Nephron progenitor cell (in vitro differentiated cells): ENCODE results near the gene CHRNA4.
A peak's percentile ranks its signal among the peaks of the same experiment; 100 is the strongest.

ENCODE experiments used
- DNase-seq: peaks from one replicate; pipeline ENCODE4 v3.0.0; 2021
- H3K27ac Mint-ChIP-seq: 2 replicates; pipeline ENCODE4 v1.8.0; 2021; ENCODE audit warnings: mild to moderate bottlenecking, moderate library complexity, mixed read lengths
- H3K27me3 Mint-ChIP-seq: 2 replicates; pipeline ENCODE4 v1.8.0; 2021; ENCODE audit warnings: mild to moderate bottlenecking, low read depth, mixed read lengths; ENCODE audit not compliant: poor library complexity
- H3K36me3 Mint-ChIP-seq: 2 replicates; pipeline ENCODE4 v1.8.0; 2021; ENCODE audit warnings: low read depth, mixed read lengths
- H3K4me1 Mint-ChIP-seq: 2 replicates; pipeline ENCODE4 v1.8.0; 2021; ENCODE audit warnings: mixed read lengths
- H3K4me3 Mint-ChIP-seq: 2 replicates; pipeline ENCODE4 v1.8.0; 2021; ENCODE audit warnings: mild to moderate bottlenecking, moderate library complexity, mixed read lengths
- H3K9me3 Mint-ChIP-seq: 2 replicates; pipeline ENCODE4 v1.8.0; 2021; ENCODE audit warnings: mild to moderate bottlenecking, moderate library complexity, mixed read lengths
- CTCF ChIP-seq: fragments of 200-600 bp; sonication (generic); IDR thresholded peaks from 2 replicates; pipeline ENCODE4 v1.5.0; 2021; ENCODE audit warnings: antibody characterized with exemption

CHRNA4 gene

GRCh38 chr20:63312273-63312672 lies 48.9 kb downstream of the CHRNA4 start:
- DNase-seq = no peak
- H3K9me3 Mint-ChIP-seq = no peaks in the 10 kb centered on the region
- peaks cover 4% of the 10 kb centered on the region for H3K27me3 Mint-ChIP-seq
- TF ChIP-seq CTCF = no peak
- H3K27ac Mint-ChIP-seq = no peak overlapping the region
- no peaks in the 10 kb centered on the region for H3K36me3 Mint-ChIP-seq
- H3K4me1 Mint-ChIP-seq = peaks cover 12% of the 10 kb centered on the region
- no peak overlapping the region for H3K4me3 Mint-ChIP-seq

- Mint-ChIP-seq H3K4me3 (no peak overlapping the region), H3K36me3 (no peaks in the 10 kb centered on the region), H3K9me3 (no peaks in the 10 kb centered on the region), H3K27ac (no peak overlapping the region), H3K4me1 (peaks cover 12% of the 10 kb centered on the region), H3K27me3 (peaks cover 4% of the 10 kb centered on the region)
- no peak for DNase-seq
- TF ChIP-seq CTCF = no peak
These were observed 49.3 kb downstream of the CHRNA4 start for GRCh38 chr20:63311833-63312243.

- DNase-seq = no peak
- peaks cover 4% of the 10 kb centered on the region for H3K27me3 Mint-ChIP-seq
- H3K9me3 Mint-ChIP-seq = no peaks in the 10 kb centered on the region
- H3K36me3 Mint-ChIP-seq = no peaks in the 10 kb centered on the region
- no peak for TF ChIP-seq CTCF
- H3K4me1 Mint-ChIP-seq = peaks cover 12% of the 10 kb centered on the region
- no peak overlapping the region for H3K4me3 Mint-ChIP-seq
- H3K27ac Mint-ChIP-seq = no peak overlapping the region
These were observed 49.8 kb downstream of the CHRNA4 start for GRCh38 chr20:63311186-63311832.

DNA sequence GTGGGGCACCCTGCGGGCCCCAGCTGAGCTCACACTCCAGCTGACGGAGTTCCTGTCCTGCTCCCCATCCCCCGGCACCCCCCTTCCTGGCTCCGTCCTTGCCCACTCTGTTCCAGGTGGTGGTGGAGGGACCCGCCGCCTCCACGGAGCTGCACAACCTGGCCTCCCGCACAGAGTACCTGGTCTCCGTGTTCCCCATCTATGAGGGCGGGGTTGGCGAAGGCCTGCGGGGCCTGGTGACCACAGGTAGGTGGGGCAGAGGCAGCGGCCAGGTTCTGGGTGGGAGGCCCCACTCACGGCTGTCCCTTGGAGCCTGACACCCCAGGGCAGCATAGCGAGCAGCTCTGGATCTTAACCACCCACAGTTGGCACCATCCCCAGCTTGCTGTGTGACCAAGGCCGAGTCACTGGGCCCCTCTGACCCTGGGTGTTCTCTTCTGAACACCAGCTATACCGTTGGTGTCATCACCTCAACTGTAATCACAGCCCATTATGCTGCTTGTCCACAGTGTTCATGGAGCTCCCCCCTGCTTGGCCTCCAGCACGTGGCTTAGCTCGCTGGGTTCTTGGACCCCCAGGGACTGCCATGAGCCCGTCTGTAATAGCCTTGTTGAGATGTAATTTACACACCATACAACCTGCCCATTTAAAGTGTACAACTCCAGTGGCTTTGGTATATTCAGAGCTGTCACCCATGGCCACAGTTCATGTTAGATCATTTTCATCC lies 50.7 kb downstream of the CHRNA4 start:
- H3K9me3 Mint-ChIP-seq = no peaks in the 10 kb centered on the region
- H3K27me3 Mint-ChIP-seq = peaks cover 4% of the 10 kb centered on the region
- DNase-seq = no peak
- no peaks in the 10 kb centered on the region for H3K36me3 Mint-ChIP-seq
- no peak for TF ChIP-seq CTCF
- peaks cover 8% of the 10 kb centered on the region for H3K4me1 Mint-ChIP-seq
- H3K27ac Mint-ChIP-seq = no peak overlapping the region
- H3K4me3 Mint-ChIP-seq = no peak overlapping the region

DNA sequence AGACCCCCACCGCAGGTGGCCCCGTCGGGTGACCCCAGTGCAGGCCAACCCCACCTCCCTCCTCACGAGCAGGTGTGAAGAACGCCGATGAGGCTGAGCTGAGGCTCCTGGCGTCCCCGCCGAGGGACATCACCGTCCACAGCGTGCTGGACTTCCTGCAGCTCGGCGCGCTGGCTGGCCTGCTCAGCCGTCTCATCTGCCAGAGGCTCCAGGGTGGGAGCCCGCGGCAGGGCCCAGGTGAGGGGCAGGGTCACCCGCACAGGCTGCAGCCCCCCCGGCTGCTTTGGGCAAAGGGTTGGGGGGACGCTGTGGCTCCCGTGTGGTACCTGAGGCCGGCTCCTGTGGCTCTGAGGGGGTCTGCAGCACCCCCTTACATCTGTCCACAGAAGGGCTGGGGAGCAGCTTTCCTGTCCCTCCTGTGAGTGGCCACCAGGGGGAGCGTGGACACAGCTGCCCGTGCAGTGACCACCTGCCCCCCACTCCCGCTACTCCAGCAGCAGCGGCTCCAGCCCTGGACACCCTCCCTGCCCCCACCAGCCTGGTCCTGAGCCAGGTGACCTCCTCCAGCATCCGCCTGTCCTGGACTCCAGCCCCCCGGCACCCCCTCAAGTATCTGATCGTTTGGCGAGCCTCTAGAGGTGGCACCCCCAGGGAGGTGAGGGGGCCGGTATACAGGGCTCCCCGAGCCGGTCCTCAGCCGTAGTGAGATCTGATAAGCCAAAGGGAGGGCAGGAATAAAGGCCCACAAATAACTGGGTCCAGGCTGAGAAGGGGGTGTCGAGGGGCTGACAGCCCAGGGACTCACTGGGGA lies 51.7 kb downstream of the CHRNA4 start:
- peak; percentile 77 for DNase-seq
- Mint-ChIP-seq H3K4me3 (no peak overlapping the region), H3K4me1 (peaks cover 4% of the 10 kb centered on the region), H3K27ac (no peak overlapping the region), H3K36me3 (no peaks in the 10 kb centered on the region), H3K9me3 (no peaks in the 10 kb centered on the region), H3K27me3 (peaks cover 4% of the 10 kb centered on the region)
- peak; percentile 94 for TF ChIP-seq CTCF
